NCI-H524 treated with DMSO at 0.1 percent for 48 hours (cell line): ENCODE data around the gene DENND1A.
A peak's percentile ranks its signal among the peaks of the same experiment; 100 is the strongest.
"Not testable (repeated sequence)": the region's sequence is repeated elsewhere in the genome, so short reads cannot be mapped to it uniquely, and the experiment has no call there.

Experiments
- DNase-seq: peaks from one replicate; lab custom pipeline; 2025; lab: John Stamatoyannopoulos, UW

Gene DENND1A

GRCh38 chr9:123652416-123652815 lies 277.5 kb downstream of the DENND1A start:
- DNase-seq, result no peak

GRCh38 chr9:123651871-123652270 lies 278.1 kb downstream of the DENND1A start:
- DNase-seq, result no peak

GRCh38 chr9:123651273-123651672 lies 278.7 kb downstream of the DENND1A start:
- DNase-seq, result no peak

- DNase-seq, result no peak
These were observed 280.0 kb downstream of the DENND1A start for GRCh38 chr9:123649909-123650308.

- no peak for DNase-seq
These were observed 282.8 kb downstream of the DENND1A start for GRCh38 chr9:123647145-123647544.

- DNase-seq, result no peak
These were observed 284.2 kb downstream of the DENND1A start for GRCh38 chr9:123645762-123646161.

- DNase-seq, result no peak
These were observed 284.8 kb downstream of the DENND1A start for GRCh38 chr9:123645126-123645525.

GRCh38 chr9:123643518-123643917 lies 286.4 kb downstream of the DENND1A start:
- no peak for DNase-seq

- peak; percentile 94 for DNase-seq
These were observed 287.3 kb downstream of the DENND1A start for GRCh38 chr9:123642291-123643278.

GRCh38 chr9:123640792-123641222 lies 289.1 kb downstream of the DENND1A start:
- peak; percentile 67 for DNase-seq

GRCh38 chr9:123639743-123640142 lies 290.2 kb downstream of the DENND1A start:
- DNase-seq, result no peak

- DNase-seq, result no peak
These were observed 291.8 kb downstream of the DENND1A start for GRCh38 chr9:123637945-123638634.

GRCh38 chr9:123637606-123637944 lies 292.4 kb downstream of the DENND1A start:
- no peak for DNase-seq

GRCh38 chr9:123636805-123637204 lies 293.1 kb downstream of the DENND1A start:
- DNase-seq, result not testable (repeated sequence)

- DNase-seq, result no peak
These were observed 298.1 kb downstream of the DENND1A start for GRCh38 chr9:123631862-123632261.

- no peak for DNase-seq
These were observed 299.7 kb downstream of the DENND1A start for GRCh38 chr9:123630233-123630632.

GRCh38 chr9:123629531-123629930 lies 300.4 kb downstream of the DENND1A start:
- DNase-seq, result no peak

- DNase-seq, result no peak
These were observed 307.1 kb downstream of the DENND1A start for GRCh38 chr9:123622711-123623241.

GRCh38 chr9:123620239-123620638 lies 309.7 kb downstream of the DENND1A start:
- no peak for DNase-seq

- no peak for DNase-seq
These were observed 311.8 kb downstream of the DENND1A start for GRCh38 chr9:123617952-123618678.

GRCh38 chr9:123617286-123617685 lies 312.6 kb downstream of the DENND1A start:
- no peak for DNase-seq

- no peak for DNase-seq
These were observed 313.2 kb downstream of the DENND1A start for GRCh38 chr9:123616707-123617106.
